Measurements from ENCODE around the gene DIDO1. TPM values are rescaled to one million over a fixed set of nuclear protein-coding genes. Genes with fewer than 3 reads are reported as not detected.

DIDO1 gene
- total and polyA plus RNA-seq, 2 of the 4 experiments (the other 2 are of a cell fraction) = 21.8 to 28.1 TPM

DNA sequence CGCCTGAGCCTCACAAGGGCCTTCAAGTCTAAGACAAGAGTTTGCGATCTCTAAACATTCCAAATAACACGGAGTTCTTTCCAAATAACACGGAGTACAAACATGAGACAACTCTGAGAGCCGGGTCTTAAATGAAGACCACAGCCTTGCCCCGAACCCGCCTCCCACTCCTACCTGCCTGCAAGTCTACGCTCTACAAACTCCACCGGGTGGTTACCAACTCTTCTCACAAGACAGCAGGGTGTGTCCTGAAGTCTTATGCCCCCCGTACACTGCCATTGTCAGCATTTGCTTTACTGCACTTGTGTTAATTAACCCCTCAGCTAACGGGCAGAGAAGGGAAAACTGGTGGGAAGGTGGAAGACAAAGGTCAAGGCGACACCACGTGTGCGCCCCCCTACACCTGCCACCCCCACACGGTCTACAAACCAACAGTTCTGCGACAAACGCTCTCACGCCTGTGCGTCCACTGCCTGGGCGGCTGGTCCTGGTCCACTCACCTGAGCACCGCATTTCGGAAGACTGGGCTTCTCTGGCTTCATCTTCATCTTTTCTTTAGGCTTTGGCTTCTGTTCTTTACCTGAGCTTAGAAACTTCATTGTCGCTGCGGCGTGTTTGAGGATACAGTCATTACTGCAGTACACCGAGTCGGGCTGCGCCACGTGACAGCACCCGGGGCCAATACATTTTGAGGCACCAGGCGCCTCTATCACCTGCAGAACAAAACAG, 19.5 kb downstream of the DIDO1 start:
- no peak overlapping the region for H4K5ac ChIP-seq (ENCODE audit: low read depth, low read length)
- no peak overlapping the region for H3K18ac ChIP-seq (ENCODE audit: low read depth, low read length)
- no peak overlapping the region for H3K56ac ChIP-seq (ENCODE audit: extremely low read depth, insufficient read depth, low read length)
- H4K8ac ChIP-seq (ENCODE audit: low read depth in 2 of 2, low read length in 2 of 2) = no peak overlapping the region
- ChIA-PET POLR2A (ENCODE audit: unreplicated experiment) (no interaction called here), CTCF (interaction anchor here (0.6 to 1.3 kb wide), 3 partner anchors 11 to 17 kb away, joined by 3 to 12 read pairs (median 4); no protein-coding TSS in a partner anchor)
- intact Hi-C loops (cut with micrococcal nuclease) = no loop called here
- H3K14ac ChIP-seq (replicated peaks; ENCODE audit: low read depth, low read length) = no peak overlapping the region
- no peaks in the 10 kb centered on the region for H3K27me3 ChIP-seq (ENCODE audit: control insufficient read depth, insufficient read depth, low read length)
- peaks cover 19% of the 10 kb centered on the region for H3K9me1 ChIP-seq (ENCODE audit: insufficient read depth, low read length)
- in situ Hi-C loops (cut with MboI; ENCODE audit: low sequenced_read_pairs) = no loop called here
- H2AK9ac ChIP-seq (replicated peaks; ENCODE audit: low read depth, low read length, poor library complexity) = no peak overlapping the region
- 97% methylated on average over 13 of the region's 31 CpGs; no CpG with 5 or more reads in 1 of the 2 experiments for WGBS, 2 experiments (ENCODE audit: extremely low coverage in 2 of 2, insufficient read length in 1 of 2)
- no peak overlapping the region for H3K4ac ChIP-seq (ENCODE audit: low read depth, low read length)
- peaks cover 37 to 91% of the 10 kb centered on the region in 2 experiments for H3K79me1 ChIP-seq (ENCODE audit: low read depth in 1 of 2, low read length in 2 of 2)
- H2BK15ac ChIP-seq (ENCODE audit: low read depth, low read length) = no peak overlapping the region
- no peaks in the 10 kb centered on the region for H3K9me3 ChIP-seq (ENCODE audit: control insufficient read depth, insufficient read depth, low read length)
- H3K4me2 ChIP-seq (ENCODE audit: low read depth, low read length) = no peak overlapping the region
- no peak overlapping the region for H3K9ac ChIP-seq (ENCODE audit: low read depth, low read length)
- H4K20me1 ChIP-seq (ENCODE audit: insufficient read depth, low read length) = peaks cover 80% of the 10 kb centered on the region
- no peak for DNase-seq
- dilution Hi-C loops (cut with HindIII; ENCODE audit: low sequenced_read_pairs, unreplicated experiment) = no loop called here
- no peak overlapping the region for H2BK120ac ChIP-seq (ENCODE audit: low read depth, low read length)
- TF ChIP-seq CHD1 (IDR thresholded peaks at IDR 0.05; ENCODE audit: low read depth, low read length) (no peak), MAFK (IDR thresholded peaks at IDR 0.05; ENCODE audit: low read depth, low read length) (no peak), MXI1 (IDR thresholded peaks at IDR 0.05; ENCODE audit: borderline replicate concordance, low read depth, low read length) (no peak), BHLHE40 (IDR thresholded peaks at IDR 0.05; ENCODE audit: low read depth, low read length) (no peak), SMC3 (IDR thresholded peaks at IDR 0.05; ENCODE audit: low read depth, low read length) (no peak), CEBPB (IDR thresholded peaks at IDR 0.05; ENCODE audit: low read depth, low read length) (no peak), POLR2A (IDR thresholded peaks at IDR 0.05; ENCODE audit: low read depth, low read length) (no peak), MAZ (IDR thresholded peaks at IDR 0.05; ENCODE audit: borderline replicate concordance, low read depth, low read length) (no peak), FOS (IDR thresholded peaks at IDR 0.05; ENCODE audit: low read depth, low read length) (no peak), RFX5 (IDR thresholded peaks at IDR 0.05; ENCODE audit: low read depth, low read length) (no peak), RCOR1 (IDR thresholded peaks at IDR 0.05; ENCODE audit: insufficient replicate concordance, low read length) (no peak), NFE2L2 (IDR thresholded peaks at IDR 0.05; ENCODE audit: low read depth, low read length) (no peak)
- TF ChIP-seq, protein P1, sequence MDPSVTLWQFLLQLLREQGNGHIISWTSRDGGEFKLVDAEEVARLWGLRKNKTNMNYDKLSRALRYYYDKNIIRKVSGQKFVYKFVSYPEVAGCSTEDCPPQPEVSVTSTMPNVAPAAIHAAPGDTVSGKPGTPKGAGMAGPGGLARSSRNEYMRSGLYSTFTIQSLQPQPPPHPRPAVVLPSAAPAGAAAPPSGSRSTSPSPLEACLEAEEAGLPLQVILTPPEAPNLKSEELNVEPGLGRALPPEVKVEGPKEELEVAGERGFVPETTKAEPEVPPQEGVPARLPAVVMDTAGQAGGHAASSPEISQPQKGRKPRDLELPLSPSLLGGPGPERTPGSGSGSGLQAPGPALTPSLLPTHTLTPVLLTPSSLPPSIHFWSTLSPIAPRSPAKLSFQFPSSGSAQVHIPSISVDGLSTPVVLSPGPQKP (IDR thresholded peaks at IDR 0.05; ENCODE audit: borderline replicate concordance, low read depth, low read length) = no peak
- TF ChIP-seq, protein P2, sequence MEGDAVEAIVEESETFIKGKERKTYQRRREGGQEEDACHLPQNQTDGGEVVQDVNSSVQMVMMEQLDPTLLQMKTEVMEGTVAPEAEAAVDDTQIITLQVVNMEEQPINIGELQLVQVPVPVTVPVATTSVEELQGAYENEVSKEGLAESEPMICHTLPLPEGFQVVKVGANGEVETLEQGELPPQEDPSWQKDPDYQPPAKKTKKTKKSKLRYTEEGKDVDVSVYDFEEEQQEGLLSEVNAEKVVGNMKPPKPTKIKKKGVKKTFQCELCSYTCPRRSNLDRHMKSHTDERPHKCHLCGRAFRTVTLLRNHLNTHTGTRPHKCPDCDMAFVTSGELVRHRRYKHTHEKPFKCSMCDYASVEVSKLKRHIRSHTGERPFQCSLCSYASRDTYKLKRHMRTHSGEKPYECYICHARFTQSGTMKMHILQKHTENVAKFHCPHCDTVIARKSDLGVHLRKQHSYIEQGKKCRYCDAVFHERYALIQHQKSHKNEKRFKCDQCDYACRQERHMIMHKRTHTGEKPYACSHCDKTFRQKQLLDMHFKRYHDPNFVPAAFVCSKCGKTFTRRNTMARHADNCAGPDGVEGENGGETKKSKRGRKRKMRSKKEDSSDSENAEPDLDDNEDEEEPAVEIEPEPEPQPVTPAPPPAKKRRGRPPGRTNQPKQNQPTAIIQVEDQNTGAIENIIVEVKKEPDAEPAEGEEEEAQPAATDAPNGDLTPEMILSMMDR (conservative IDR thresholded peaks at IDR 0.05; ENCODE audit: low read depth, low read length) = no peak
- TF ChIP-seq, protein P3, sequence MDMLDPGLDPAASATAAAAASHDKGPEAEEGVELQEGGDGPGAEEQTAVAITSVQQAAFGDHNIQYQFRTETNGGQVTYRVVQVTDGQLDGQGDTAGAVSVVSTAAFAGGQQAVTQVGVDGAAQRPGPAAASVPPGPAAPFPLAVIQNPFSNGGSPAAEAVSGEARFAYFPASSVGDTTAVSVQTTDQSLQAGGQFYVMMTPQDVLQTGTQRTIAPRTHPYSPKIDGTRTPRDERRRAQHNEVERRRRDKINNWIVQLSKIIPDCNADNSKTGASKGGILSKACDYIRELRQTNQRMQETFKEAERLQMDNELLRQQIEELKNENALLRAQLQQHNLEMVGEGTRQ (IDR thresholded peaks at IDR 0.05; ENCODE audit: low read depth, low read length) = no peak
- H2BK5ac ChIP-seq (ENCODE audit: low read depth, low read length, poor library complexity, severe bottlenecking) = no peak overlapping the region
- peaks cover 76% of the 10 kb centered on the region for H3K36me3 ChIP-seq (ENCODE audit: control insufficient read depth, insufficient read depth, low read length)
- no peak overlapping the region for H3K4me3 ChIP-seq (ENCODE audit: insufficient read depth, low read depth, low read length)
- no TSS peak for BruUV-seq (replicated peaks)
- H2AK5ac ChIP-seq (ENCODE audit: low read depth, low read length) = no peak overlapping the region
- no peak overlapping the region for H2AFZ ChIP-seq (replicated peaks; ENCODE audit: low read length, poor library complexity)
- no peak overlapping the region for H3K27ac ChIP-seq (ENCODE audit: insufficient read depth, low read length)
- H3K23ac ChIP-seq (ENCODE audit: low read depth, low read length) = no peak overlapping the region
- no peak overlapping the region for H4K91ac ChIP-seq (ENCODE audit: insufficient read depth, low read depth, low read length)
- H2BK20ac ChIP-seq (ENCODE audit: low read depth, low read length) = no peak overlapping the region
- ATAC-seq (ENCODE audit: low read depth) = no peak
- peaks cover 21% of the 10 kb centered on the region for H3K4me1 ChIP-seq (ENCODE audit: control insufficient read depth, insufficient read depth, low read length)

Measured in IMR-90 (cell line).